SH-SY5Y (cell line): ENCODE measurements around the gene EIF2S1.

ENCODE experiments used
- GATA2 ChIP-seq: IDR thresholded peaks from 2 replicates; pipeline ENCODE4 v1.6.1; 2011; ENCODE audit warnings: mild to moderate bottlenecking, low read depth, low read length
- GATA3 ChIP-seq: IDR thresholded peaks from 2 replicates; pipeline ENCODE4 v1.6.1; 2011; ENCODE audit warnings: low read depth, mild to moderate bottlenecking, low read length, moderate library complexity

EIF2S1 gene

GRCh38 chr14:67395086-67395875 is 35.2 kb downstream of the EIF2S1 start:
- TF ChIP-seq GATA2 (no peak), GATA3 (no peak)

GRCh38 chr14:67395876-67396189 is 35.7 kb downstream of the EIF2S1 start:
- no peak for TF ChIP-seq GATA3
- TF ChIP-seq GATA2, result no peak

GRCh38 chr14:67396381-67396970 is 36.3 kb downstream of the EIF2S1 start:
- no peak for TF ChIP-seq GATA2
- no peak for TF ChIP-seq GATA3

- TF ChIP-seq GATA2 (no peak), GATA3 (no peak)
These were observed 37.4 kb downstream of the EIF2S1 start for GRCh38 chr14:67397536-67397935.

GRCh38 chr14:67400434-67400833 is 40.3 kb downstream of the EIF2S1 start:
- TF ChIP-seq GATA2 (no peak), GATA3 (no peak)

GRCh38 chr14:67405771-67406170 is 45.6 kb downstream of the EIF2S1 start:
- TF ChIP-seq GATA3 (no peak), GATA2 (no peak)

- TF ChIP-seq GATA2, result no peak
- no peak for TF ChIP-seq GATA3
These were observed 49.3 kb downstream of the EIF2S1 start for GRCh38 chr14:67409461-67409860.

GRCh38 chr14:67410313-67410712 is 50.2 kb downstream of the EIF2S1 start:
- no peak for TF ChIP-seq GATA2
- no peak for TF ChIP-seq GATA3

- TF ChIP-seq GATA3, result no peak
- TF ChIP-seq GATA2, result no peak
These were observed 51.2 kb downstream of the EIF2S1 start for GRCh38 chr14:67411370-67411769.

- no peak for TF ChIP-seq GATA3
- no peak for TF ChIP-seq GATA2
These were observed 51.8 kb downstream of the EIF2S1 start, which contains the start of gene PLEK2 for GRCh38 chr14:67411820-67412421. Gene PLEK2 (minus strand): TSS chr14:67412165. CDS start chr14:67412059, 106 bp downstream.

- TF ChIP-seq GATA2 (no peak), GATA3 (no peak)
These were observed 54.0 kb downstream of the EIF2S1 start for GRCh38 chr14:67413806-67414769.

GRCh38 chr14:67416085-67416484 is 56.0 kb downstream of the EIF2S1 start:
- TF ChIP-seq GATA3 (no peak), GATA2 (no peak)

GRCh38 chr14:67416810-67417209 is 56.7 kb downstream of the EIF2S1 start:
- TF ChIP-seq GATA2, result no peak
- no peak for TF ChIP-seq GATA3

GRCh38 chr14:67417633-67418032 is 57.5 kb downstream of the EIF2S1 start:
- TF ChIP-seq GATA2 (no peak), GATA3 (no peak)
